ENCODE results near the gene MATN1. TPM values are rescaled to one million over a fixed set of nuclear protein-coding genes. Genes with fewer than 3 reads are reported as not detected.

MATN1 gene
- total and polyA plus RNA-seq, 2 of the 4 experiments (the other 2 are of a cell fraction), result 0.27 TPM; not detected in 1

DNA sequence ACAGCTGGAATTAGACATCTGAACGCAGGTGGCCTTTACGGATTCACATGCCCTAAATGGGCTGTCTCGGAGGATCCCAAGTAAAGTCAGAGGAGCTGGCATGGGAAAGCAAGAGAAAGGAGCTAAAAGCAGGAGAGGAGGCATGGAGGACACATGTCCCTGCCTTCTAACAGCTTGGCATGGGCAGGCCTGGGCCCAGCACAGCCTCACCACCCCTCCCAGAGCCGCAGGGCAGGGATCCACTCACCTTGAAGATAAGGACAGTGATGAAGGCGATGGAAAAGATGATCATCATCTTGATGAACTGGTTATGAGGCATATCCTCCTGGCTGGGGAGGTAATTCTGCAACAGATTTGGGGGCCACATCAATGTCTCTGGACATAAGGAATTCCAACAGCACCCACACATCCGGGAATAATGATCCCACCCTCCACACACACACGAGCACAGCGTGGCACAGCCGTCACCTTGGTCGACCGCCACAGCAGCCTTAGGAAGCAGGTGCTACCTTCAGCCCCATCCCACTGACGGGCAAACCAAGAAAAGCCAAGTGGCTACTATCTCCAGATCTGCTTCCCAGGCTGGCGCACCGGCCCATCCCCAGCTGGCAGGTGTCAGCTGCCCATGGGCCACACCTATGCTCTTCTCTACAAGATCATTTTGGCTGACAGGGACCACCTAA lies 14.1 kb upstream of the MATN1 start:
- Histone ChIP-seq H3K9me1 (ENCODE audit: insufficient read depth, low read length) (no peaks in the 10 kb centered on the region), H3K14ac (replicated peaks; ENCODE audit: low read depth, low read length) (no peak overlapping the region), H4K91ac (ENCODE audit: insufficient read depth, low read depth, low read length) (no peak overlapping the region), H3K79me1 (ENCODE audit: low read depth in 1 of 2, low read length in 2 of 2) (no peaks in the 10 kb centered on the region), H2BK120ac (ENCODE audit: low read depth, low read length) (no peak overlapping the region), H3K4me3 (ENCODE audit: insufficient read depth, low read depth, low read length) (no peak overlapping the region), H2BK5ac (ENCODE audit: low read depth, low read length, poor library complexity, severe bottlenecking) (no peak overlapping the region), H2BK20ac (ENCODE audit: low read depth, low read length) (no peak overlapping the region), H3K4me1 (ENCODE audit: control insufficient read depth, insufficient read depth, low read length) (no peaks in the 10 kb centered on the region), H3K27me3 (ENCODE audit: control insufficient read depth, insufficient read depth, low read length) (peaks cover 39% of the 10 kb centered on the region), H3K9ac (ENCODE audit: low read depth, low read length) (no peak overlapping the region), H3K18ac (ENCODE audit: low read depth, low read length) (no peak overlapping the region), H3K27ac (ENCODE audit: insufficient read depth, low read length) (no peak overlapping the region), H3K23ac (ENCODE audit: low read depth, low read length) (no peak overlapping the region), H4K5ac (ENCODE audit: low read depth, low read length) (no peak overlapping the region), H3K36me3 (ENCODE audit: control insufficient read depth, insufficient read depth, low read length) (no peaks in the 10 kb centered on the region), H3K4me2 (ENCODE audit: low read depth, low read length) (no peak overlapping the region), H2AFZ (replicated peaks; ENCODE audit: low read length, poor library complexity) (no peak overlapping the region), H3K9me3 (ENCODE audit: control insufficient read depth, insufficient read depth, low read length) (peaks cover 7% of the 10 kb centered on the region), H3K56ac (ENCODE audit: extremely low read depth, insufficient read depth, low read length) (no peak overlapping the region), H2AK9ac (replicated peaks; ENCODE audit: low read depth, low read length, poor library complexity) (no peak overlapping the region), H2BK15ac (ENCODE audit: low read depth, low read length) (no peak overlapping the region), H4K8ac (ENCODE audit: low read depth in 2 of 2, low read length in 2 of 2) (no peak overlapping the region), H2AK5ac (ENCODE audit: low read depth, low read length) (no peak overlapping the region), H3K4ac (ENCODE audit: low read depth, low read length) (no peak overlapping the region), H4K20me1 (ENCODE audit: insufficient read depth, low read length) (no peaks in the 10 kb centered on the region)
- CTCF ChIA-PET, result no interaction called here
- ATAC-seq (ENCODE audit: low read depth) (no peak), DNase-seq (no peak)
- intact Hi-C loops (cut with micrococcal nuclease), result no loop called here
- dilution Hi-C loops (cut with HindIII; ENCODE audit: low sequenced_read_pairs, unreplicated experiment), result no loop called here
- POLR2A ChIA-PET (ENCODE audit: unreplicated experiment), result no interaction called here
- TF ChIP-seq MXI1 (IDR thresholded peaks at IDR 0.05; ENCODE audit: borderline replicate concordance, low read depth, low read length) (no peak), CHD1 (IDR thresholded peaks at IDR 0.05; ENCODE audit: low read depth, low read length) (no peak), NFE2L2 (IDR thresholded peaks at IDR 0.05; ENCODE audit: low read depth, low read length) (no peak), MAFK (IDR thresholded peaks at IDR 0.05; ENCODE audit: low read depth, low read length) (no peak), MAZ (IDR thresholded peaks at IDR 0.05; ENCODE audit: borderline replicate concordance, low read depth, low read length) (no peak), CEBPB (IDR thresholded peaks at IDR 0.05; ENCODE audit: low read depth, low read length) (no peak), SMC3 (IDR thresholded peaks at IDR 0.05; ENCODE audit: low read depth, low read length) (no peak)
- TF ChIP-seq, protein P1, sequence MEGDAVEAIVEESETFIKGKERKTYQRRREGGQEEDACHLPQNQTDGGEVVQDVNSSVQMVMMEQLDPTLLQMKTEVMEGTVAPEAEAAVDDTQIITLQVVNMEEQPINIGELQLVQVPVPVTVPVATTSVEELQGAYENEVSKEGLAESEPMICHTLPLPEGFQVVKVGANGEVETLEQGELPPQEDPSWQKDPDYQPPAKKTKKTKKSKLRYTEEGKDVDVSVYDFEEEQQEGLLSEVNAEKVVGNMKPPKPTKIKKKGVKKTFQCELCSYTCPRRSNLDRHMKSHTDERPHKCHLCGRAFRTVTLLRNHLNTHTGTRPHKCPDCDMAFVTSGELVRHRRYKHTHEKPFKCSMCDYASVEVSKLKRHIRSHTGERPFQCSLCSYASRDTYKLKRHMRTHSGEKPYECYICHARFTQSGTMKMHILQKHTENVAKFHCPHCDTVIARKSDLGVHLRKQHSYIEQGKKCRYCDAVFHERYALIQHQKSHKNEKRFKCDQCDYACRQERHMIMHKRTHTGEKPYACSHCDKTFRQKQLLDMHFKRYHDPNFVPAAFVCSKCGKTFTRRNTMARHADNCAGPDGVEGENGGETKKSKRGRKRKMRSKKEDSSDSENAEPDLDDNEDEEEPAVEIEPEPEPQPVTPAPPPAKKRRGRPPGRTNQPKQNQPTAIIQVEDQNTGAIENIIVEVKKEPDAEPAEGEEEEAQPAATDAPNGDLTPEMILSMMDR (conservative IDR thresholded peaks at IDR 0.05; ENCODE audit: low read depth, low read length), result no peak
- WGBS, 2 experiments (ENCODE audit: extremely low coverage in 2 of 2, insufficient read length in 1 of 2), result 89% methylated on average over 3 of the region's 14 CpGs; no CpG with 5 or more reads in 1 of the 2 experiments
- no TSS peak for BruUV-seq (replicated peaks)
- in situ Hi-C loops (cut with MboI; ENCODE audit: low sequenced_read_pairs), result no loop called here

Data from IMR-90 (cell line).